ENCODE results near the gene INCA1. TPM values are rescaled to one million over a fixed set of nuclear protein-coding genes. Genes with fewer than 3 reads are reported as not detected.

Gene INCA1
- total RNA-seq, 1 donor from 2014 or later: 0.44 TPM

GRCh38 chr17:4939546-4939795 lies 57.9 kb downstream of the INCA1 start:
- Mint-ChIP-seq H3K27me3 (ENCODE audit: unreplicated experiment) (peaks cover 14% of the 10 kb centered on the region), H3K4me3 (ENCODE audit: unreplicated experiment) (peak overlapping the region; percentile 97), H3K9me3 (ENCODE audit: unreplicated experiment) (peaks cover 8% of the 10 kb centered on the region), H3K27ac (ENCODE audit: unreplicated experiment) (peak overlapping the region; percentile 91), H3K36me3 (ENCODE audit: unreplicated experiment) (no peaks in the 10 kb centered on the region), H3K4me1 (ENCODE audit: low read depth, unreplicated experiment) (peaks cover 14% of the 10 kb centered on the region)
- TF ChIP-seq, protein P1, sequence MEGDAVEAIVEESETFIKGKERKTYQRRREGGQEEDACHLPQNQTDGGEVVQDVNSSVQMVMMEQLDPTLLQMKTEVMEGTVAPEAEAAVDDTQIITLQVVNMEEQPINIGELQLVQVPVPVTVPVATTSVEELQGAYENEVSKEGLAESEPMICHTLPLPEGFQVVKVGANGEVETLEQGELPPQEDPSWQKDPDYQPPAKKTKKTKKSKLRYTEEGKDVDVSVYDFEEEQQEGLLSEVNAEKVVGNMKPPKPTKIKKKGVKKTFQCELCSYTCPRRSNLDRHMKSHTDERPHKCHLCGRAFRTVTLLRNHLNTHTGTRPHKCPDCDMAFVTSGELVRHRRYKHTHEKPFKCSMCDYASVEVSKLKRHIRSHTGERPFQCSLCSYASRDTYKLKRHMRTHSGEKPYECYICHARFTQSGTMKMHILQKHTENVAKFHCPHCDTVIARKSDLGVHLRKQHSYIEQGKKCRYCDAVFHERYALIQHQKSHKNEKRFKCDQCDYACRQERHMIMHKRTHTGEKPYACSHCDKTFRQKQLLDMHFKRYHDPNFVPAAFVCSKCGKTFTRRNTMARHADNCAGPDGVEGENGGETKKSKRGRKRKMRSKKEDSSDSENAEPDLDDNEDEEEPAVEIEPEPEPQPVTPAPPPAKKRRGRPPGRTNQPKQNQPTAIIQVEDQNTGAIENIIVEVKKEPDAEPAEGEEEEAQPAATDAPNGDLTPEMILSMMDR (IDR thresholded peaks at IDR 0.05; ENCODE audit: partially characterized antibody, unreplicated experiment): no peak
- peak; percentile 52 for DNase-seq

- TF ChIP-seq, protein P1 (IDR thresholded peaks at IDR 0.05; ENCODE audit: partially characterized antibody, unreplicated experiment): no peak
- H3K27ac Mint-ChIP-seq (ENCODE audit: unreplicated experiment): peak overlapping the region; percentile 91
- peaks cover 14% of the 10 kb centered on the region for H3K27me3 Mint-ChIP-seq (ENCODE audit: unreplicated experiment)
- no peak for DNase-seq
- H3K4me1 Mint-ChIP-seq (ENCODE audit: low read depth, unreplicated experiment): peaks cover 14% of the 10 kb centered on the region
- no peaks in the 10 kb centered on the region for H3K36me3 Mint-ChIP-seq (ENCODE audit: unreplicated experiment)
- peaks cover 8% of the 10 kb centered on the region for H3K9me3 Mint-ChIP-seq (ENCODE audit: unreplicated experiment)
- peak overlapping the region; percentile 97 for H3K4me3 Mint-ChIP-seq (ENCODE audit: unreplicated experiment)
Measured at GRCh38 chr17:4938688-4939545, 58.4 kb downstream of the INCA1 start.

Small RNA genes within 50 kb of the gene (microRNA-seq; reads per million reads assigned to microRNA genes)
- gene MIR6864 (ENCODE audit: unreplicated experiment) (0.41 reads per million), gene MIR6865 (ENCODE audit: unreplicated experiment) (1.4 reads per million, percentile 3 among the genes with 10 or more reads in this experiment)

Other genes with a start within 250 kb of the INCA1 start
- not detected for gene TM4SF5, start 225.6 kb downstream of the INCA1 start, total RNA-seq (ENCODE audit: unreplicated experiment)
- gene VMO1, start 211.2 kb downstream of the INCA1 start, total RNA-seq (ENCODE audit: unreplicated experiment): 2.5 TPM
- gene GLTPD2, start 208.6 kb downstream of the INCA1 start, total RNA-seq (ENCODE audit: unreplicated experiment): not detected
- gene PSMB6, start 201.4 kb downstream of the INCA1 start, total RNA-seq (ENCODE audit: unreplicated experiment): 128 TPM
- 61.4 TPM for gene PLD2, start 190.4 kb downstream of the INCA1 start, total RNA-seq (ENCODE audit: unreplicated experiment)
- gene MINK1, start 164.2 kb downstream of the INCA1 start, total RNA-seq (ENCODE audit: unreplicated experiment): 130 TPM
- 11.1 TPM for gene C17orf107, start 98.0 kb downstream of the INCA1 start, total RNA-seq (ENCODE audit: unreplicated experiment)
- 0.69 TPM for gene CHRNE, start 94.4 kb downstream of the INCA1 start, total RNA-seq (ENCODE audit: unreplicated experiment)
- gene GP1BA, start 65.2 kb downstream of the INCA1 start, total RNA-seq (ENCODE audit: unreplicated experiment): 0.47 TPM
- gene SLC25A11, start 57.5 kb downstream of the INCA1 start, total RNA-seq (ENCODE audit: unreplicated experiment): 72.2 TPM
- gene RNF167, start 57.3 kb downstream of the INCA1 start, total RNA-seq (ENCODE audit: unreplicated experiment): 96.1 TPM
- gene PFN1, start 49.0 kb downstream of the INCA1 start, total RNA-seq (ENCODE audit: unreplicated experiment): 356 TPM
- gene ENO3, start 46.4 kb downstream of the INCA1 start, total RNA-seq (ENCODE audit: unreplicated experiment): 62.1 TPM
- gene SPAG7, start 29.7 kb downstream of the INCA1 start, total RNA-seq (ENCODE audit: unreplicated experiment): 69.6 TPM
- gene CAMTA2, start 9.8 kb downstream of the INCA1 start, total RNA-seq (ENCODE audit: unreplicated experiment): 61.4 TPM
- 5.6 TPM for gene KIF1C, start 428 bp upstream of the INCA1 start, total RNA-seq (ENCODE audit: unreplicated experiment)
- gene SLC52A1, start 37.9 kb upstream of the INCA1 start, total RNA-seq (ENCODE audit: unreplicated experiment): not detected
- 4.9 TPM for gene ZFP3, start 80.9 kb upstream of the INCA1 start, total RNA-seq (ENCODE audit: unreplicated experiment)
- 44.5 TPM for gene ZNF232, start 114.4 kb upstream of the INCA1 start, total RNA-seq (ENCODE audit: unreplicated experiment)
- gene USP6, start 118.5 kb upstream of the INCA1 start, total RNA-seq (ENCODE audit: unreplicated experiment): 4.7 TPM
- 21.2 TPM for gene ZNF594, start 194.3 kb upstream of the INCA1 start, total RNA-seq (ENCODE audit: unreplicated experiment)
- gene SCIMP, start 237.3 kb upstream of the INCA1 start, total RNA-seq (ENCODE audit: unreplicated experiment): not detected

All from glutamatergic neuron (in vitro differentiated cells).